ENCODE measurements around the gene THOC5.
"Not testable (repeated sequence)": the region's sequence is repeated elsewhere in the genome, so short reads cannot be mapped to it uniquely, and the experiment has no call there.

THOC5 gene

GRCh38 chr22:29555065-29555644 lies 1.6 kb upstream of the THOC5 start:
- no peak for ATAC-seq
- TF ChIP-seq ZFP3 (CRISPR knock-in tag; IDR thresholded peaks at IDR 0.05) (no peak), RARB (CRISPR knock-in tag; IDR thresholded peaks at IDR 0.05) (no peak), ZNF8 (CRISPR knock-in tag; IDR thresholded peaks at IDR 0.05) (no peak), ZNF70 (CRISPR knock-in tag; IDR thresholded peaks at IDR 0.05) (no peak), ZC3H10 (CRISPR knock-in tag; IDR thresholded peaks at IDR 0.05) (no peak), SNAI2 (CRISPR knock-in tag; IDR thresholded peaks at IDR 0.05) (no peak)
- TF ChIP-seq, protein P1, sequence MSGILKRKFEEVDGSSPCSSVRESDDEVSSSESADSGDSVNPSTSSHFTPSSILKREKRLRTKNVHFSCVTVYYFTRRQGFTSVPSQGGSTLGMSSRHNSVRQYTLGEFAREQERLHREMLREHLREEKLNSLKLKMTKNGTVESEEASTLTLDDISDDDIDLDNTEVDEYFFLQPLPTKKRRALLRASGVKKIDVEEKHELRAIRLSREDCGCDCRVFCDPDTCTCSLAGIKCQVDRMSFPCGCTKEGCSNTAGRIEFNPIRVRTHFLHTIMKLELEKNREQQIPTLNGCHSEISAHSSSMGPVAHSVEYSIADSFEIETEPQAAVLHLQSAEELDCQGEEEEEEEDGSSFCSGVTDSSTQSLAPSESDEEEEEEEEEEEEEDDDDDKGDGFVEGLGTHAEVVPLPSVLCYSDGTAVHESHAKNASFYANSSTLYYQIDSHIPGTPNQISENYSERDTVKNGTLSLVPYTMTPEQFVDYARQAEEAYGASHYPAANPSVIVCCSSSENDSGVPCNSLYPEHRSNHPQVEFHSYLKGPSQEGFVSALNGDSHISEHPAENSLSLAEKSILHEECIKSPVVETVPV (CRISPR knock-in tag; IDR thresholded peaks at IDR 0.05): no peak
- TF ChIP-seq, protein P2, sequence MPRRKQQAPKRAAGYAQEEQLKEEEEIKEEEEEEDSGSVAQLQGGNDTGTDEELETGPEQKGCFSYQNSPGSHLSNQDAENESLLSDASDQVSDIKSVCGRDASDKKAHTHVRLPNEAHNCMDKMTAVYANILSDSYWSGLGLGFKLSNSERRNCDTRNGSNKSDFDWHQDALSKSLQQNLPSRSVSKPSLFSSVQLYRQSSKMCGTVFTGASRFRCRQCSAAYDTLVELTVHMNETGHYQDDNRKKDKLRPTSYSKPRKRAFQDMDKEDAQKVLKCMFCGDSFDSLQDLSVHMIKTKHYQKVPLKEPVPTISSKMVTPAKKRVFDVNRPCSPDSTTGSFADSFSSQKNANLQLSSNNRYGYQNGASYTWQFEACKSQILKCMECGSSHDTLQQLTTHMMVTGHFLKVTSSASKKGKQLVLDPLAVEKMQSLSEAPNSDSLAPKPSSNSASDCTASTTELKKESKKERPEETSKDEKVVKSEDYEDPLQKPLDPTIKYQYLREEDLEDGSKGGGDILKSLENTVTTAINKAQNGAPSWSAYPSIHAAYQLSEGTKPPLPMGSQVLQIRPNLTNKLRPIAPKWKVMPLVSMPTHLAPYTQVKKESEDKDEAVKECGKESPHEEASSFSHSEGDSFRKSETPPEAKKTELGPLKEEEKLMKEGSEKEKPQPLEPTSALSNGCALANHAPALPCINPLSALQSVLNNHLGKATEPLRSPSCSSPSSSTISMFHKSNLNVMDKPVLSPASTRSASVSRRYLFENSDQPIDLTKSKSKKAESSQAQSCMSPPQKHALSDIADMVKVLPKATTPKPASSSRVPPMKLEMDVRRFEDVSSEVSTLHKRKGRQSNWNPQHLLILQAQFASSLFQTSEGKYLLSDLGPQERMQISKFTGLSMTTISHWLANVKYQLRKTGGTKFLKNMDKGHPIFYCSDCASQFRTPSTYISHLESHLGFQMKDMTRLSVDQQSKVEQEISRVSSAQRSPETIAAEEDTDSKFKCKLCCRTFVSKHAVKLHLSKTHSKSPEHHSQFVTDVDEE (CRISPR knock-in tag; IDR thresholded peaks at IDR 0.05): no peak
- TF ChIP-seq, protein P3, sequence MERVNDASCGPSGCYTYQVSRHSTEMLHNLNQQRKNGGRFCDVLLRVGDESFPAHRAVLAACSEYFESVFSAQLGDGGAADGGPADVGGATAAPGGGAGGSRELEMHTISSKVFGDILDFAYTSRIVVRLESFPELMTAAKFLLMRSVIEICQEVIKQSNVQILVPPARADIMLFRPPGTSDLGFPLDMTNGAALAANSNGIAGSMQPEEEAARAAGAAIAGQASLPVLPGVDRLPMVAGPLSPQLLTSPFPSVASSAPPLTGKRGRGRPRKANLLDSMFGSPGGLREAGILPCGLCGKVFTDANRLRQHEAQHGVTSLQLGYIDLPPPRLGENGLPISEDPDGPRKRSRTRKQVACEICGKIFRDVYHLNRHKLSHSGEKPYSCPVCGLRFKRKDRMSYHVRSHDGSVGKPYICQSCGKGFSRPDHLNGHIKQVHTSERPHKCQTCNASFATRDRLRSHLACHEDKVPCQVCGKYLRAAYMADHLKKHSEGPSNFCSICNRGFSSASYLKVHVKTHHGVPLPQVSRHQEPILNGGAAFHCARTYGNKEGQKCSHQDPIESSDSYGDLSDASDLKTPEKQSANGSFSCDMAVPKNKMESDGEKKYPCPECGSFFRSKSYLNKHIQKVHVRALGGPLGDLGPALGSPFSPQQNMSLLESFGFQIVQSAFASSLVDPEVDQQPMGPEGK (CRISPR knock-in tag; IDR thresholded peaks at IDR 0.05; ENCODE audit: borderline replicate concordance): no peak
- TF ChIP-seq, protein P4, sequence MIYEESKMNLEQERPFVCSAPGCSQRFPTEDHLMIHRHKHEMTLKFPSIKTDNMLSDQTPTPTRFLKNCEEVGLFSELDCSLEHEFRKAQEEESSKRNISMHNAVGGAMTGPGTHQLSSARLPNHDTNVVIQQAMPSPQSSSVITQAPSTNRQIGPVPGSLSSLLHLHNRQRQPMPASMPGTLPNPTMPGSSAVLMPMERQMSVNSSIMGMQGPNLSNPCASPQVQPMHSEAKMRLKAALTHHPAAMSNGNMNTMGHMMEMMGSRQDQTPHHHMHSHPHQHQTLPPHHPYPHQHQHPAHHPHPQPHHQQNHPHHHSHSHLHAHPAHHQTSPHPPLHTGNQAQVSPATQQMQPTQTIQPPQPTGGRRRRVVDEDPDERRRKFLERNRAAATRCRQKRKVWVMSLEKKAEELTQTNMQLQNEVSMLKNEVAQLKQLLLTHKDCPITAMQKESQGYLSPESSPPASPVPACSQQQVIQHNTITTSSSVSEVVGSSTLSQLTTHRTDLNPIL (CRISPR knock-in tag; IDR thresholded peaks at IDR 0.05; ENCODE audit: low read depth): no peak

GRCh38 chr22:29552357-29552756 lies 1.2 kb downstream of the THOC5 start:
- not testable (repeated sequence) for ATAC-seq

GRCh38 chr22:29550005-29550404 lies 3.6 kb downstream of the THOC5 start:
- TF ChIP-seq ZC3H10 (CRISPR knock-in tag; IDR thresholded peaks at IDR 0.05): no peak
- no peak for TF ChIP-seq ZNF8 (CRISPR knock-in tag; IDR thresholded peaks at IDR 0.05)
- TF ChIP-seq, protein P5, sequence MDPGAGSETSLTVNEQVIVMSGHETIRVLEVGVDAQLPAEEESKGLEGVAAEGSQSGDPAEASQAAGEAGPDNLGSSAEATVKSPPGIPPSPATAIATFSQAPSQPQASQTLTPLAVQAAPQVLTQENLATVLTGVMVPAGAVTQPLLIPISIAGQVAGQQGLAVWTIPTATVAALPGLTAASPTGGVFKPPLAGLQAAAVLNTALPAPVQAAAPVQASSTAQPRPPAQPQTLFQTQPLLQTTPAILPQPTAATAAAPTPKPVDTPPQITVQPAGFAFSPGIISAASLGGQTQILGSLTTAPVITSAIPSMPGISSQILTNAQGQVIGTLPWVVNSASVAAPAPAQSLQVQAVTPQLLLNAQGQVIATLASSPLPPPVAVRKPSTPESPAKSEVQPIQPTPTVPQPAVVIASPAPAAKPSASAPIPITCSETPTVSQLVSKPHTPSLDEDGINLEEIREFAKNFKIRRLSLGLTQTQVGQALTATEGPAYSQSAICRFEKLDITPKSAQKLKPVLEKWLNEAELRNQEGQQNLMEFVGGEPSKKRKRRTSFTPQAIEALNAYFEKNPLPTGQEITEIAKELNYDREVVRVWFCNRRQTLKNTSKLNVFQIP (CRISPR knock-in tag; IDR thresholded peaks at IDR 0.05; ENCODE audit: borderline replicate concordance, low read depth): no peak
- no peak for ATAC-seq

GRCh38 chr22:29545045-29545444 lies 8.5 kb downstream of the THOC5 start:
- not testable (repeated sequence) for ATAC-seq

- TF ChIP-seq TCF4 (CRISPR knock-in tag; IDR thresholded peaks at IDR 0.05; ENCODE audit: borderline replicate concordance): no peak
- TF ChIP-seq ESRRG (CRISPR knock-in tag; IDR thresholded peaks at IDR 0.05): no peak
- TF ChIP-seq CSDC2 (CRISPR knock-in tag; IDR thresholded peaks at IDR 0.05): no peak
- TF ChIP-seq PPARA (CRISPR knock-in tag; IDR thresholded peaks at IDR 0.05; ENCODE audit: borderline replicate concordance): no peak
- no peak for TF ChIP-seq TOX (CRISPR knock-in tag; IDR thresholded peaks at IDR 0.05; ENCODE audit: borderline replicate concordance)
- no peak for TF ChIP-seq ZNF70 (CRISPR knock-in tag; IDR thresholded peaks at IDR 0.05)
- TF ChIP-seq, protein P1 (CRISPR knock-in tag; IDR thresholded peaks at IDR 0.05): no peak
- TF ChIP-seq, protein P4 (CRISPR knock-in tag; IDR thresholded peaks at IDR 0.05; ENCODE audit: low read depth): no peak
- TF ChIP-seq, protein P5 (CRISPR knock-in tag; IDR thresholded peaks at IDR 0.05; ENCODE audit: borderline replicate concordance, low read depth): no peak
- no peak for TF ChIP-seq GLIS3 (CRISPR knock-in tag; IDR thresholded peaks at IDR 0.05)
- TF ChIP-seq ARNTL (CRISPR knock-in tag; IDR thresholded peaks at IDR 0.05; ENCODE audit: borderline replicate concordance, low read depth): no peak
- no peak for ATAC-seq
These were observed 11.7 kb downstream of the THOC5 start for GRCh38 chr22:29541845-29542244.
